CD14-positive monocyte (primary cell): ENCODE measurements around the gene HCN2. TPM values are rescaled to one million over a fixed set of nuclear protein-coding genes. Genes with fewer than 3 reads are reported as not detected.
"Not testable (repeated sequence)": the region's sequence is repeated elsewhere in the genome, so short reads cannot be mapped to it uniquely, and the experiment has no call there.

ENCODE experiments used
- DNase-seq, 3 donors: peaks; one replicate each; pipeline ENCODE4 v3.0.0-alpha.2; 2011 to 2022
- H2AFZ ChIP-seq: 2 replicates; pipeline ENCODE4 v1.6.0; 2012; ENCODE audit warnings: mild to moderate bottlenecking, low read depth, low read length, inconsistent platforms; ENCODE audit not compliant: insufficient read depth, poor library complexity, severe bottlenecking
- H3K27ac ChIP-seq, 2 donors: 1 replicate in 1 of 2; 2 replicates in 1 of 2; pipeline ENCODE4 v1.5.1; 2012 to 2013; ENCODE audit warnings: low read length in 2 of 2, control low read depth in 1 of 2, inconsistent platforms in 1 of 2, low read depth in 1 of 2, mild to moderate bottlenecking in 1 of 2
- H3K27me3 ChIP-seq, 2 donors: one replicate each; pipeline versions ENCODE4 v1.6.0 to v1.6.1; 2011 to 2013; ENCODE audit warnings: low read length in 2 of 2; ENCODE audit not compliant: control insufficient read depth in 2 of 2, insufficient read depth in 2 of 2
- H3K36me3 ChIP-seq, 2 donors: replicated peaks in 1 of 2; 1 replicate in 1 of 2; 2 replicates in 1 of 2; pipeline versions ENCODE4 v1.5.1 to v1.6.1; 2012 to 2013; ENCODE audit warnings: low read length in 2 of 2, control low read depth in 1 of 2, inconsistent platforms in 1 of 2, mild to moderate bottlenecking in 1 of 2; ENCODE audit not compliant: insufficient read depth in 2 of 2, control insufficient read depth in 1 of 2
- H3K4me1 ChIP-seq, 2 donors: 1 replicate in 1 of 2; 2 replicates in 1 of 2; pipeline versions ENCODE4 v1.5.1 to v1.6.1; 2012 to 2013; ENCODE audit warnings: low read length in 2 of 2, control low read depth in 1 of 2, inconsistent platforms in 1 of 2, mild to moderate bottlenecking in 1 of 2, moderate library complexity in 1 of 2; ENCODE audit not compliant: insufficient read depth in 2 of 2, control insufficient read depth in 1 of 2
- H3K4me2 ChIP-seq: replicated peaks from 2 replicates; pipeline ENCODE3; 2012; ENCODE audit warnings: low read length, moderate library complexity, mild to moderate bottlenecking; ENCODE audit not compliant: poor library complexity, severe bottlenecking; ENCODE audit errors: extremely low read depth
- H3K4me3 ChIP-seq, 3 experiments: fragments of 200-600 bp in 1 of 3; sonication (generic) in 1 of 3; replicated peaks in 1 of 3; 1 replicate in 2 of 3; 2 replicates in 1 of 3; pipeline ENCODE4 v1.5.1; 2011 to 2013; ENCODE audit warnings: low read length in 3 of 3, mild to moderate bottlenecking in 3 of 3, control low read depth in 2 of 3, low read depth in 2 of 3, inconsistent platforms in 1 of 3, moderate library complexity in 1 of 3
- H3K79me2 ChIP-seq: 2 replicates; pipeline ENCODE4 v1.6.0; 2012; ENCODE audit warnings: mild to moderate bottlenecking, control low read depth, inconsistent platforms, low read length, moderate library complexity; ENCODE audit not compliant: insufficient read depth
- H3K9ac ChIP-seq: 2 replicates; pipeline ENCODE4 v1.6.0; 2017; ENCODE audit warnings: low read length, mild to moderate bottlenecking; ENCODE audit not compliant: insufficient read depth, poor library complexity, severe bottlenecking
- H3K9me3 ChIP-seq, 2 donors: replicated peaks in 1 of 2; 1 replicate in 1 of 2; 2 replicates in 1 of 2; pipeline versions ENCODE4 v1.5.1 to v1.6.1; 2012 to 2013; ENCODE audit warnings: low read length in 2 of 2, control low read depth in 1 of 2; ENCODE audit not compliant: control insufficient read depth in 1 of 2, insufficient read depth in 1 of 2
- H4K20me1 ChIP-seq: 2 replicates; pipeline ENCODE4 v1.6.0; 2012; ENCODE audit warnings: mild to moderate bottlenecking, low read length, control low read depth, moderate library complexity; ENCODE audit not compliant: insufficient read depth
- H3K27ac Mint-ChIP-seq, 7 donors: one replicate each; pipeline ENCODE4 v1.8.0; 2020; ENCODE audit warnings: mild to moderate bottlenecking in 7 of 7, mixed read lengths in 7 of 7, moderate library complexity in 6 of 7, inconsistent platforms in 2 of 7
- H3K27me3 Mint-ChIP-seq, 3 donors: one replicate each; pipeline ENCODE4 v1.8.0; 2021 to 2022; ENCODE audit warnings: low read depth in 3 of 3, mild to moderate bottlenecking in 3 of 3, mixed read lengths in 3 of 3, moderate library complexity in 3 of 3, inconsistent platforms in 1 of 3
- H3K36me3 Mint-ChIP-seq, 2 donors: one replicate each; pipeline ENCODE4 v1.8.0; 2020; ENCODE audit warnings: mixed read lengths in 2 of 2, inconsistent platforms in 1 of 2, mild to moderate bottlenecking in 1 of 2
- H3K4me1 Mint-ChIP-seq: one replicate; pipeline ENCODE4 v1.8.0; 2020; ENCODE audit warnings: mild to moderate bottlenecking, mixed read lengths
- H3K4me3 Mint-ChIP-seq, 2 donors: one replicate each; pipeline ENCODE4 v1.8.0; 2020; ENCODE audit warnings: mild to moderate bottlenecking in 2 of 2, mixed read lengths in 2 of 2, moderate library complexity in 1 of 2
- H3K9me3 Mint-ChIP-seq, 7 donors: one replicate each; pipeline ENCODE4 v1.8.0; 2020 to 2022; ENCODE audit warnings: mixed read lengths in 7 of 7, mild to moderate bottlenecking in 6 of 7, moderate library complexity in 6 of 7, inconsistent platforms in 2 of 7
- WGBS: methylation state at CpG from one replicate; pipeline ENCODE4 v1.1.5; 2013; ENCODE audit warnings: missing lambda C conversion rate; ENCODE audit not compliant: insufficient coverage; 5-methylcytosine and 5-hydroxymethylcytosine counted together
- intact Hi-C, 2 donors: fragments of 100-400 bp; cut with micrococcal nuclease; formaldehyde crosslinking; loops; one replicate each; pipeline versions ENCODE4 v1.15.0 to v1.15.1; 2023
- polyA plus RNA-seq, 3 donors: library from polyadenylated mRNA; depleted of rRNA in 1 of 3; unstranded in 2 of 3; stranded (reverse) in 1 of 3; fragments of 300-500 nt in 2 of 3; fragments of >200 nt in 1 of 3; fragmentation: Illumina TruSeq in 2 of 3; gene quantifications; 1 replicate in 2 of 3; 2 replicates in 1 of 3; pipeline ENCODE4 v1.2.3, GENCODE V29; 2012 to 2021
- TF ChIP-seq, protein P1 (sequence below): fragments of 200-600 bp; IDR thresholded peaks from one replicate; pipeline ENCODE4 v1.8.0; 2022; ENCODE audit warnings: antibody characterized with exemption, mild to moderate bottlenecking

The HCN2 gene
- polyA plus RNA-seq, 3 donors = 0.21 TPM; not detected in 2

DNA sequence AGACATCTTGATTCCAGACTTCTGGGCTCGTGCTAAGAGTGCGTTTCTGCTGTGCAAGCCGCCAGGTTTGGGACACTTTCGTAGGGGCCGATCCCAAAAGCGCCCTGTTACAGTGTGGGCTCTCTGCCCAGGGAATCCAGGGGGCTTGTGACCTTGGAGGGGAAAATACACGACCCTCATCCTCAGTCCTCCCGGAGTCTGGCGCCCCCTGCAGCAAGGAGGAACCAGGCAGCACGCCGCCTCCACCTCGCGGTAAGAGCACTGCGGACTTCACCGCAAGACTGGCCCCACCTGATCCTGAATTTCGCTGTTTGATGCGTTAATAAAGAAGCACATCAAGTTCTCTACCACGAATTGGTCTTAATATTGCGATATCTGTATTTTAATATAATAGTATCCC lies 38.5 kb downstream of the HCN2 start:
- H3K79me2 ChIP-seq = peaks cover 3% of the 10 kb centered on the region
- H3K9ac ChIP-seq = no peak overlapping the region
- H3K4me3 Mint-ChIP-seq = no peak overlapping the region
- intact Hi-C loops = no loop called here
- no peak overlapping the region for H2AFZ ChIP-seq
- no peak overlapping the region for H3K4me2 ChIP-seq
- peaks cover 14% of the 10 kb centered on the region for H3K4me1 Mint-ChIP-seq
- no peaks in the 10 kb centered on the region for H3K27me3 ChIP-seq
- WGBS = 91% methylated on average over 9 of the region's 19 CpGs
- H3K4me3 ChIP-seq = no peak overlapping the region
- peaks cover 3% of the 10 kb centered on the region for H4K20me1 ChIP-seq
- TF ChIP-seq, protein P1, sequence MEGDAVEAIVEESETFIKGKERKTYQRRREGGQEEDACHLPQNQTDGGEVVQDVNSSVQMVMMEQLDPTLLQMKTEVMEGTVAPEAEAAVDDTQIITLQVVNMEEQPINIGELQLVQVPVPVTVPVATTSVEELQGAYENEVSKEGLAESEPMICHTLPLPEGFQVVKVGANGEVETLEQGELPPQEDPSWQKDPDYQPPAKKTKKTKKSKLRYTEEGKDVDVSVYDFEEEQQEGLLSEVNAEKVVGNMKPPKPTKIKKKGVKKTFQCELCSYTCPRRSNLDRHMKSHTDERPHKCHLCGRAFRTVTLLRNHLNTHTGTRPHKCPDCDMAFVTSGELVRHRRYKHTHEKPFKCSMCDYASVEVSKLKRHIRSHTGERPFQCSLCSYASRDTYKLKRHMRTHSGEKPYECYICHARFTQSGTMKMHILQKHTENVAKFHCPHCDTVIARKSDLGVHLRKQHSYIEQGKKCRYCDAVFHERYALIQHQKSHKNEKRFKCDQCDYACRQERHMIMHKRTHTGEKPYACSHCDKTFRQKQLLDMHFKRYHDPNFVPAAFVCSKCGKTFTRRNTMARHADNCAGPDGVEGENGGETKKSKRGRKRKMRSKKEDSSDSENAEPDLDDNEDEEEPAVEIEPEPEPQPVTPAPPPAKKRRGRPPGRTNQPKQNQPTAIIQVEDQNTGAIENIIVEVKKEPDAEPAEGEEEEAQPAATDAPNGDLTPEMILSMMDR = peak; percentile 11
- H3K4me1 ChIP-seq = peaks cover 12 to 14% of the 10 kb centered on the region in 2 donors
- H3K36me3 ChIP-seq = peaks cover 24 to 59% of the 10 kb centered on the region in 2 donors
- DNase-seq = no peak
- peaks cover 0 to 3% (median 3%) of the 10 kb centered on the region in 3 donors for H3K27me3 Mint-ChIP-seq
- H3K27ac ChIP-seq = no peak overlapping the region
- H3K9me3 ChIP-seq = no peaks in the 10 kb centered on the region
- peak overlapping the region in 1 of 7 donors; percentile 77 for H3K27ac Mint-ChIP-seq
- no peaks in the 10 kb centered on the region for H3K9me3 Mint-ChIP-seq
- peaks cover 36 to 76% of the 10 kb centered on the region in 2 donors for H3K36me3 Mint-ChIP-seq

DNA sequence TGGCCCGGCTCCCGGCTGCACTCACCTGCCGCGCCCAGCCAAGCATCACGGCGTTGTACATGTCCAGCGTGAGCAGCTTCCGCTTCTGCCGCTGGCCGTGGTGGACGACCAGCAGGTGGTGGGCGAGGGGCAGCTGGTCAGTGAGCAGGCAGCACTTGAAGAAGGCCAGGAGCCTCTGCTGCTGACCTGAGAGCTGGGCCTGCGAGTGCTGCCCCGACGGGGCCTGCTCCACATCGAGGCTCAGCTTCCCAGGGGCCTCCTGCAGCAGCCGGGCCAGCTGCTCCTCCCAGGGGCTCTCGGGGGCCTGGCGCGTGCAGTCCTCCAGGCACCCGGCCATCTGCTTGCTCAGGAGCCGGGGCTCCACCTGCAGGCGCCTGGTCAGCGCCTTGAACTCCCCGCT lies 39.8 kb downstream of the HCN2 start:
- H3K27me3 Mint-ChIP-seq, DNase-seq, H3K27ac ChIP-seq, H3K9me3 ChIP-seq, intact Hi-C loops, H3K4me3 Mint-ChIP-seq, H2AFZ ChIP-seq, H3K4me3 ChIP-seq, H3K27ac Mint-ChIP-seq, H3K9me3 Mint-ChIP-seq, H3K79me2 ChIP-seq, H3K27me3 ChIP-seq, H4K20me1 ChIP-seq, H3K9ac ChIP-seq, H3K4me2 ChIP-seq: not testable (repeated sequence)
- Mint-ChIP-seq H3K4me1 (peaks cover 24% of the 10 kb centered on the region), H3K36me3 (peaks cover 28 to 64% of the 10 kb centered on the region in 2 donors)
- 94% methylated on average over 21 of the region's 25 CpGs for WGBS
- Histone ChIP-seq H3K36me3 (peaks cover 15 to 46% of the 10 kb centered on the region in 2 donors), H3K4me1 (peaks cover 18 to 25% of the 10 kb centered on the region in 2 donors)
